Right lobe of liver (tissue), 6 donors: Measurements from ENCODE around the gene CD101. TPM values are rescaled to one million over a fixed set of nuclear protein-coding genes. Genes with fewer than 3 reads are reported as not detected.

Experiments
- ATAC-seq, 4 donors: fragments of 200-7000 bp; cut with Tn5 transposase; one replicate each; pipeline ENCODE4 v1.9.1; 2020; ENCODE audit warnings: mild to moderate bottlenecking in 4 of 4, moderate library complexity in 4 of 4
- DNase-seq, 3 donors: peaks; one replicate each; pipeline ENCODE4 v3.0.0-alpha.2; 2020
- H3K27ac ChIP-seq, 3 donors: fragments of 200-600 bp; one replicate each; pipeline ENCODE4 v1.8.0; 2022
- H3K27me3 ChIP-seq, 2 donors: fragments of 200-600 bp; one replicate each; pipeline ENCODE4 v1.8.0; 2022
- H3K36me3 ChIP-seq, 4 donors: fragments of 200-600 bp; sonication (generic) in 1 of 4; one replicate each; pipeline versions ENCODE4 v1.5.1 to v1.8.0; 2017 to 2022; ENCODE audit warnings: control low read depth in 1 of 4
- H3K4me1 ChIP-seq, 4 donors: fragments of 200-600 bp; sonication (generic) in 1 of 4; one replicate each; pipeline versions ENCODE4 v1.5.1 to v1.8.0; 2017 to 2022; ENCODE audit warnings: control low read depth in 1 of 4
- H3K4me3 ChIP-seq, 3 donors: fragments of 200-600 bp; one replicate each; pipeline ENCODE4 v1.8.0; 2022
- H3K9me3 ChIP-seq, 4 donors: fragments of 200-600 bp; sonication (generic) in 1 of 4; one replicate each; pipeline versions ENCODE4 v1.5.1 to v1.8.0; 2017 to 2022; ENCODE audit warnings: control low read depth in 1 of 4
- CTCF ChIP-seq, 4 donors: fragments of 200-600 bp in 3 of 4; fragments of 450-650 bp in 1 of 4; IDR thresholded peaks; one replicate each; pipeline versions ENCODE4 v1.5.1 to v1.8.0; 2016 to 2022; ENCODE audit warnings: antibody characterized with exemption in 4 of 4, mild to moderate bottlenecking in 2 of 4
- POLR2A ChIP-seq: fragments of 450-650 bp; IDR thresholded peaks from one replicate; pipeline ENCODE4 v1.6.1; 2017; ENCODE audit warnings: antibody characterized with exemption, mild to moderate bottlenecking
- WGBS: methylation state at CpG from one replicate; pipeline ENCODE4 v1.1.6; 2018; ENCODE audit warnings: low coverage, low lambda C conversion rate; ENCODE audit not compliant: insufficient coverage; ENCODE audit errors: missing lambda C conversion rate; 5-methylcytosine and 5-hydroxymethylcytosine counted together
- intact Hi-C, 2 donors: fragments of 100-400 bp; cut with DNase I; formaldehyde crosslinking; loops; one replicate each; pipeline versions ENCODE4 v1.11.2 to v1.14.1; 2022
- total RNA-seq, 6 experiments: library from RNA; depleted of rRNA in 2 of 6; stranded (reverse); fragments of >200 nt in 2 of 6; fragmentation: NEBNext Ultra II Directional in 3 of 6; extraction: Animal tissue kit (Norgen Biotek cat#: 25700) in 3 of 6; gene quantifications; one replicate each; pipeline versions ENCODE4 v1.1.0 to v1.2.4, GENCODE V29; 2016 to 2023
- donor health status: DM: no; HTN: yes; CAD: no.
- donor health status: DM: no; HTN: no; CAD: no.
- donor health status: DM: no; HTN: no; CAD: no.
- donor health status: DM: no; HTN: yes; CAD: no.
- donor health status: DM: no; HTN: yes; CAD: no.

The CD101 gene
- total RNA-seq, 6 experiments from 2014 or later = 0.12 to 1.9 (median 0.49) TPM

GRCh38 chr1:117034791-117035290 lies 33.3 kb downstream of the CD101 start:
- 84% methylated on average over 5 of the region's 7 CpGs for WGBS
- Histone ChIP-seq H3K4me3 (no peak overlapping the region), H3K9me3 (no peaks in the 10 kb centered on the region), H3K4me1 (no peaks in the 10 kb centered on the region), H3K36me3 (no peaks in the 10 kb centered on the region), H3K27me3 (no peaks in the 10 kb centered on the region), H3K27ac (no peak overlapping the region)
- TF ChIP-seq CTCF (IDR thresholded peaks at IDR 0.05) (no peak), POLR2A (no peak)
- ATAC-seq (no peak), DNase-seq (no peak)
- intact Hi-C loops = no loop called here

- DNase-seq = no peak
- no peaks in the 10 kb centered on the region for H3K9me3 ChIP-seq
- H3K27me3 ChIP-seq = no peaks in the 10 kb centered on the region
- H3K4me3 ChIP-seq = no peak overlapping the region
- H3K4me1 ChIP-seq = no peaks in the 10 kb centered on the region
- no peak for ATAC-seq
- no peak for TF ChIP-seq CTCF (IDR thresholded peaks at IDR 0.05)
- TF ChIP-seq POLR2A = no peak
- H3K27ac ChIP-seq = no peak overlapping the region
- whole genome bisulfite sequencing = 17% methylated on average over 1 of the region's 6 CpGs
- intact Hi-C loops = no loop called here
- H3K36me3 ChIP-seq = no peaks in the 10 kb centered on the region
These were observed 34.5 kb downstream of the CD101 start for GRCh38 chr1:117036018-117036461.

- TF ChIP-seq CTCF (IDR thresholded peaks at IDR 0.05) (no peak), POLR2A (no peak)
- no peak overlapping the region for H3K4me3 ChIP-seq
- no peak for DNase-seq
- H3K36me3 ChIP-seq = no peaks in the 10 kb centered on the region
- no peaks in the 10 kb centered on the region for H3K27me3 ChIP-seq
- H3K27ac ChIP-seq = no peak overlapping the region
- H3K4me1 ChIP-seq = no peaks in the 10 kb centered on the region
- WGBS = 67% methylated on average over 1 of the region's 1 CpG
- no peaks in the 10 kb centered on the region for H3K9me3 ChIP-seq
- ATAC-seq = no peak
- intact Hi-C loops = no loop called here
These were observed 36.2 kb downstream of the CD101 start for GRCh38 chr1:117037802-117038201.

- DNase-seq (no peak), ATAC-seq (no peak)
- Histone ChIP-seq H3K4me3 (no peak overlapping the region), H3K9me3 (no peaks in the 10 kb centered on the region), H3K36me3 (no peaks in the 10 kb centered on the region), H3K4me1 (no peaks in the 10 kb centered on the region), H3K27me3 (no peaks in the 10 kb centered on the region), H3K27ac (no peak overlapping the region)
- intact Hi-C loops = no loop called here
- 87% methylated on average over 3 of the region's 6 CpGs for WGBS
- TF ChIP-seq CTCF (IDR thresholded peaks at IDR 0.05) (no peak), POLR2A (no peak)
These were observed 36.7 kb downstream of the CD101 start for GRCh38 chr1:117038236-117038635.

- intact Hi-C loops = no loop called here
These were observed 42.7 kb downstream of the CD101 start for GRCh38 chr1:117044217-117044616.

More at GRCh38 chr1:117044217-117044616, 42.7 kb downstream of the CD101 start:
- Histone ChIP-seq H3K4me3 (no peak overlapping the region), H3K9me3 (no peaks in the 10 kb centered on the region), H3K27me3 (no peaks in the 10 kb centered on the region), H3K27ac (no peak overlapping the region), H3K36me3 (no peaks in the 10 kb centered on the region), H3K4me1 (no peaks in the 10 kb centered on the region)
- ATAC-seq (no peak), DNase-seq (no peak)
- 100% methylated on average over 1 of the region's 1 CpG for WGBS
- TF ChIP-seq CTCF (IDR thresholded peaks at IDR 0.05) = no peak
- TF ChIP-seq POLR2A = no peak
